ENCODE data around the gene MAPK10. TPM values are rescaled to one million over a fixed set of nuclear protein-coding genes. Genes with fewer than 3 reads are reported as not detected.

MAPK10 gene
- polyA plus RNA-seq, 3 donors, result 0.36 TPM; not detected in 2

DNA sequence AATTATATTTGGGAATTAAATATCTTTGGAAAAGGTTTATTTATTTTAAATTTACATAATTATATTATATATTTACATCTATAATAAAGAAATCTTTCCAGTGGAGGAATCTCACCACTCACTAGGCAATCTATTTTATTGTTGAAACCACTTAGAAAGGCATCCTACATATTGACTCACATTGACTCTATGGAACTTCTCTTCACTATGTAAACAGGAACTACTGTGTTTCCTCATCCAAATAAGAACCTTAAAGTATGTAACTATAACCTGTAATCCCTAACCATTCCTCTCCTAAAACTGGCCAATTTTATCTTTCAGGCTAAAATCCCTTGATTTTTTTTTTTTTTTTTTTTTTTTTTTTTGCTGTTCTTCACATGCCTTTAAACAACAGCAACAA, 268.7 kb downstream of the MAPK10 start:
- no peaks in the 10 kb centered on the region for H4K20me1 ChIP-seq (ENCODE audit: insufficient read depth, low read length)
- Mint-ChIP-seq H3K27ac (no peak overlapping the region), H3K27me3 (ENCODE audit: low read depth in 3 of 3) (peaks cover 0 to 1% (median 0%) of the 10 kb centered on the region in 3 donors), H3K4me3 (no peak overlapping the region), H3K9me3 (peaks cover 0 to 2% (median 0%) of the 10 kb centered on the region in 7 donors), H3K4me1 (no peaks in the 10 kb centered on the region), H3K36me3 (no peaks in the 10 kb centered on the region)
- no peak overlapping the region for H3K4me2 ChIP-seq (replicated peaks; ENCODE audit: extremely low read depth, low read length, poor library complexity, severe bottlenecking)
- no peak for TF ChIP-seq CTCF (IDR thresholded peaks at IDR 0.05)
- H3K4me1 ChIP-seq (ENCODE audit: control insufficient read depth in 1 of 2, insufficient read depth in 2 of 2, low read length in 2 of 2), result no peaks in the 10 kb centered on the region
- no peaks in the 10 kb centered on the region for H3K36me3 ChIP-seq (replicated peaks in 1 of 2; ENCODE audit: control insufficient read depth in 1 of 2, insufficient read depth in 2 of 2, low read length in 2 of 2)
- H3K79me2 ChIP-seq (ENCODE audit: insufficient read depth, low read length), result no peaks in the 10 kb centered on the region
- no peak overlapping the region for H3K27ac ChIP-seq (ENCODE audit: low read depth in 1 of 2, low read length in 2 of 2)
- H3K9me3 ChIP-seq (replicated peaks in 1 of 2; ENCODE audit: control insufficient read depth in 1 of 2, insufficient read depth in 1 of 2, low read length in 2 of 2), result no peaks in the 10 kb centered on the region
- H3K4me3 ChIP-seq (replicated peaks in 1 of 3; ENCODE audit: low read depth in 2 of 3, low read length in 3 of 3), result no peak overlapping the region
- H3K27me3 ChIP-seq (ENCODE audit: control insufficient read depth in 2 of 2, insufficient read depth in 2 of 2, low read length in 2 of 2), result no peaks in the 10 kb centered on the region
- no peak for DNase-seq
- intact Hi-C loops (cut with micrococcal nuclease), result no loop called here
- H3K9ac ChIP-seq (ENCODE audit: insufficient read depth, low read length, poor library complexity, severe bottlenecking), result no peak overlapping the region
- no peak overlapping the region for H2AFZ ChIP-seq (ENCODE audit: insufficient read depth, low read depth, low read length, poor library complexity, severe bottlenecking)

DNA sequence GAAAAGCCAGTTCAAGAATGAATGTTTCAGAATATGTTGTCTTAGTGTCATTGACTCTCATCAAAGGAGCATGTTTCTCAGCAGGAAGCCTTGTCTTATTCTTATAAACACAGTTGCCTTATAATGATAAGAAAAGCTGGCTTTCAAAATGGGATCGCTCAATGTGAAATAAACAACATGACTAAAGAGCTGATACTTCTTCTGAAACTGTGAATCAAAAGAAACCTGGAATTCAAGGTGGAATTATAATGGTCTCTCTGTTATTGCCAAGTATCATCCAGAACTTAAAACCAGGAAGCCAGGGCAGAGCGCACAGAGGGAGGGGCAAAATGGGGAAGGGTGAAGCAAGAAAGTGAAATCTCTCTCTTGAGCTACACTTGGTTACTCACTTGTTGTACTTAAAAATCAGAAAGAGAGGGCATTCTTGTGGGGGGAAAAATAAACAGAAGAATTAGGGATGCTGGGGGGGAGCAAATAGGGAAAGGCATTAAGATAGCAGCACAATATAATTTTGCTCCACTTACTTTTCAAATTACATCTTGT, 270.0 kb downstream of the MAPK10 start:
- H3K27ac Mint-ChIP-seq, result no peak overlapping the region

More for the DNA sequence above, 270.0 kb downstream of the MAPK10 start:
- no peaks in the 10 kb centered on the region for H3K4me1 Mint-ChIP-seq
- no peaks in the 10 kb centered on the region for H3K79me2 ChIP-seq (ENCODE audit: insufficient read depth, low read length)
- no peaks in the 10 kb centered on the region for H3K36me3 Mint-ChIP-seq
- H3K4me1 ChIP-seq (ENCODE audit: control insufficient read depth in 1 of 2, insufficient read depth in 2 of 2, low read length in 2 of 2), result no peaks in the 10 kb centered on the region
- H3K9me3 Mint-ChIP-seq, result peaks cover 0 to 2% (median 0%) of the 10 kb centered on the region in 7 donors
- intact Hi-C loops (cut with micrococcal nuclease), result no loop called here
- H3K4me2 ChIP-seq (replicated peaks; ENCODE audit: extremely low read depth, low read length, poor library complexity, severe bottlenecking), result no peak overlapping the region
- no peak overlapping the region for H3K27ac ChIP-seq (ENCODE audit: low read depth in 1 of 2, low read length in 2 of 2)
- H3K36me3 ChIP-seq (replicated peaks in 1 of 2; ENCODE audit: control insufficient read depth in 1 of 2, insufficient read depth in 2 of 2, low read length in 2 of 2), result no peaks in the 10 kb centered on the region
- no peaks in the 10 kb centered on the region for H3K27me3 ChIP-seq (ENCODE audit: control insufficient read depth in 2 of 2, insufficient read depth in 2 of 2, low read length in 2 of 2)
- H4K20me1 ChIP-seq (ENCODE audit: insufficient read depth, low read length), result no peaks in the 10 kb centered on the region
- no peaks in the 10 kb centered on the region for H3K9me3 ChIP-seq (replicated peaks in 1 of 2; ENCODE audit: control insufficient read depth in 1 of 2, insufficient read depth in 1 of 2, low read length in 2 of 2)
- no peak overlapping the region for H3K4me3 Mint-ChIP-seq
- WGBS (ENCODE audit: insufficient coverage), result no CpG with 5 or more reads among the region's 2 CpGs
- peaks cover 0 to 1% (median 0%) of the 10 kb centered on the region in 3 donors for H3K27me3 Mint-ChIP-seq (ENCODE audit: low read depth in 3 of 3)
- no peak overlapping the region for H2AFZ ChIP-seq (ENCODE audit: insufficient read depth, low read depth, low read length, poor library complexity, severe bottlenecking)
- H3K4me3 ChIP-seq (replicated peaks in 1 of 3; ENCODE audit: low read depth in 2 of 3, low read length in 3 of 3), result no peak overlapping the region
- no peak overlapping the region for H3K9ac ChIP-seq (ENCODE audit: insufficient read depth, low read length, poor library complexity, severe bottlenecking)
- no peak for TF ChIP-seq CTCF (IDR thresholded peaks at IDR 0.05)
- DNase-seq, result no peak
